ENCODE data around the gene FSCN2. TPM values are rescaled to one million over a fixed set of nuclear protein-coding genes. Genes with fewer than 3 reads are reported as not detected.
A peak's percentile ranks its signal among the peaks of the same experiment; 100 is the strongest.

The FSCN2 gene
- not detected for polyA plus RNA-seq (2013, experiment 1 of 4)
- polyA plus RNA-seq (2013, experiment 2 of 4): 0.48 TPM
- not detected for polyA plus RNA-seq (2013, experiment 3 of 4)
- polyA plus RNA-seq (2013, experiment 4 of 4): 0.20 TPM

GRCh38 chr17:81527591-81528383 lies at the start of gene FSCN2:
TSS of gene FSCN2 (plus strand) at chr17:81528377. CDS start at chr17:81528532, 155 bp downstream.
- WGBS, 2 experiments: 86 to 87% methylated on average over 42 of the region's 42 CpGs
- no peak within 1 kb of the TSS for H3K27ac ChIP-seq (ENCODE audit: insufficient read depth, low read depth, low read length, poor library complexity, severe bottlenecking)
- peaks cover 10% of the 10 kb centered on the region for H3K27me3 ChIP-seq (ENCODE audit: control insufficient read depth, insufficient read depth, low read length, poor library complexity, severe bottlenecking)
- peaks cover 7% of the 10 kb centered on the region for H3K4me1 ChIP-seq (ENCODE audit: control insufficient read depth, insufficient read depth, low read length)
- no peaks in the 10 kb centered on the region for H3K36me3 ChIP-seq (ENCODE audit: control insufficient read depth, insufficient read depth, low read length)
- no peaks in the 10 kb centered on the region for H3K9me3 ChIP-seq (ENCODE audit: control insufficient read depth, low read length)
- H3K4me3 ChIP-seq (ENCODE audit: insufficient read depth, low read depth, low read length): no peak within 1 kb of the TSS

GRCh38 chr17:81479175-81480071 lies 48.8 kb upstream of the FSCN2 start:
- no peak overlapping the region for H3K27ac ChIP-seq (ENCODE audit: insufficient read depth, low read depth, low read length, poor library complexity, severe bottlenecking)
- H3K9me3 ChIP-seq (ENCODE audit: control insufficient read depth, low read length): no peaks in the 10 kb centered on the region
- H3K4me3 ChIP-seq (ENCODE audit: insufficient read depth, low read depth, low read length): no peak overlapping the region
- H3K27me3 ChIP-seq (ENCODE audit: control insufficient read depth, insufficient read depth, low read length, poor library complexity, severe bottlenecking): peaks cover 43% of the 10 kb centered on the region
- H3K4me1 ChIP-seq (ENCODE audit: control insufficient read depth, insufficient read depth, low read length): peaks cover 27% of the 10 kb centered on the region
- H3K36me3 ChIP-seq (ENCODE audit: control insufficient read depth, insufficient read depth, low read length): no peaks in the 10 kb centered on the region
- WGBS, 2 experiments: 76 to 81% methylated on average over 20 of the region's 20 CpGs

GRCh38 chr17:81480140-81481072 lies 47.8 kb upstream of the FSCN2 start:
- Histone ChIP-seq H3K4me1 (ENCODE audit: control insufficient read depth, insufficient read depth, low read length) (peaks cover 27% of the 10 kb centered on the region), H3K27ac (ENCODE audit: insufficient read depth, low read depth, low read length, poor library complexity, severe bottlenecking) (no peak overlapping the region), H3K4me3 (ENCODE audit: insufficient read depth, low read depth, low read length) (no peak overlapping the region), H3K27me3 (ENCODE audit: control insufficient read depth, insufficient read depth, low read length, poor library complexity, severe bottlenecking) (peaks cover 51% of the 10 kb centered on the region), H3K36me3 (ENCODE audit: control insufficient read depth, insufficient read depth, low read length) (no peaks in the 10 kb centered on the region), H3K9me3 (ENCODE audit: control insufficient read depth, low read length) (no peaks in the 10 kb centered on the region)
- WGBS, 2 experiments: 79 to 84% methylated on average over 21 of the region's 21 CpGs

GRCh38 chr17:81481073-81481799 lies 46.9 kb upstream of the FSCN2 start:
- Histone ChIP-seq H3K4me1 (ENCODE audit: control insufficient read depth, insufficient read depth, low read length) (peaks cover 27% of the 10 kb centered on the region), H3K4me3 (ENCODE audit: insufficient read depth, low read depth, low read length) (peak overlapping the region; percentile 22), H3K36me3 (ENCODE audit: control insufficient read depth, insufficient read depth, low read length) (no peaks in the 10 kb centered on the region), H3K27me3 (ENCODE audit: control insufficient read depth, insufficient read depth, low read length, poor library complexity, severe bottlenecking) (peaks cover 58% of the 10 kb centered on the region), H3K9me3 (ENCODE audit: control insufficient read depth, low read length) (no peaks in the 10 kb centered on the region), H3K27ac (ENCODE audit: insufficient read depth, low read depth, low read length, poor library complexity, severe bottlenecking) (no peak overlapping the region)
- 24 to 25% methylated on average over 94 of the region's 94 CpGs for WGBS, 2 experiments

- H3K4me3 ChIP-seq (ENCODE audit: insufficient read depth, low read depth, low read length): peak overlapping the region; percentile 22
- 82 to 83% methylated on average over 18 of the region's 18 CpGs for WGBS, 2 experiments
- H3K9me3 ChIP-seq (ENCODE audit: control insufficient read depth, low read length): no peaks in the 10 kb centered on the region
- no peak overlapping the region for H3K27ac ChIP-seq (ENCODE audit: insufficient read depth, low read depth, low read length, poor library complexity, severe bottlenecking)
- no peaks in the 10 kb centered on the region for H3K36me3 ChIP-seq (ENCODE audit: control insufficient read depth, insufficient read depth, low read length)
- peaks cover 65% of the 10 kb centered on the region for H3K27me3 ChIP-seq (ENCODE audit: control insufficient read depth, insufficient read depth, low read length, poor library complexity, severe bottlenecking)
- H3K4me1 ChIP-seq (ENCODE audit: control insufficient read depth, insufficient read depth, low read length): peaks cover 27% of the 10 kb centered on the region
These were observed 46.2 kb upstream of the FSCN2 start for GRCh38 chr17:81481815-81482505.

GRCh38 chr17:81482673-81483072 lies 45.5 kb upstream of the FSCN2 start:
- WGBS, 2 experiments: 90 to 94% methylated on average over 11 of the region's 11 CpGs
- peaks cover 24% of the 10 kb centered on the region for H3K4me1 ChIP-seq (ENCODE audit: control insufficient read depth, insufficient read depth, low read length)

GRCh38 chr17:81483085-81483861 lies 44.9 kb upstream of the FSCN2 start:
- Histone ChIP-seq H3K27me3 (ENCODE audit: control insufficient read depth, insufficient read depth, low read length, poor library complexity, severe bottlenecking) (peaks cover 74% of the 10 kb centered on the region), H3K36me3 (ENCODE audit: control insufficient read depth, insufficient read depth, low read length) (no peaks in the 10 kb centered on the region), H3K9me3 (ENCODE audit: control insufficient read depth, low read length) (no peaks in the 10 kb centered on the region), H3K4me1 (ENCODE audit: control insufficient read depth, insufficient read depth, low read length) (peaks cover 22% of the 10 kb centered on the region), H3K4me3 (ENCODE audit: insufficient read depth, low read depth, low read length) (peak overlapping the region; percentile 43), H3K27ac (ENCODE audit: insufficient read depth, low read depth, low read length, poor library complexity, severe bottlenecking) (no peak overlapping the region)
- WGBS, 2 experiments: 36 to 38% methylated on average over 29 of the region's 29 CpGs

More at GRCh38 chr17:81482673-81483072, 45.5 kb upstream of the FSCN2 start:
- Histone ChIP-seq H3K36me3 (ENCODE audit: control insufficient read depth, insufficient read depth, low read length) (no peaks in the 10 kb centered on the region), H3K27me3 (ENCODE audit: control insufficient read depth, insufficient read depth, low read length, poor library complexity, severe bottlenecking) (peaks cover 73% of the 10 kb centered on the region), H3K27ac (ENCODE audit: insufficient read depth, low read depth, low read length, poor library complexity, severe bottlenecking) (no peak overlapping the region), H3K9me3 (ENCODE audit: control insufficient read depth, low read length) (no peaks in the 10 kb centered on the region), H3K4me3 (ENCODE audit: insufficient read depth, low read depth, low read length) (no peak overlapping the region)

- Histone ChIP-seq H3K9me3 (ENCODE audit: control insufficient read depth, low read length) (no peaks in the 10 kb centered on the region), H3K27ac (ENCODE audit: insufficient read depth, low read depth, low read length, poor library complexity, severe bottlenecking) (no peak overlapping the region), H3K4me3 (ENCODE audit: insufficient read depth, low read depth, low read length) (peak overlapping the region; percentile 43), H3K27me3 (ENCODE audit: control insufficient read depth, insufficient read depth, low read length, poor library complexity, severe bottlenecking) (peaks cover 79% of the 10 kb centered on the region), H3K36me3 (ENCODE audit: control insufficient read depth, insufficient read depth, low read length) (no peaks in the 10 kb centered on the region), H3K4me1 (ENCODE audit: control insufficient read depth, insufficient read depth, low read length) (peaks cover 27% of the 10 kb centered on the region)
- WGBS, 2 experiments: 13 to 15% methylated on average over 32 of the region's 32 CpGs
These were observed 44.3 kb upstream of the FSCN2 start for GRCh38 chr17:81483862-81484194.
